ENCODE measurements around the gene SIRT7.

- TF ChIP-seq EP300 (IDR thresholded peaks at IDR 0.05; ENCODE audit: borderline replicate concordance) (no peak), NFIC (IDR thresholded peaks at IDR 0.05) (no peak), RAD21 (IDR thresholded peaks at IDR 0.05; ENCODE audit: low read depth) (no peak), REST (IDR thresholded peaks at IDR 0.05; ENCODE audit: low read depth) (no peak), YY1 (IDR thresholded peaks at IDR 0.05; ENCODE audit: low read depth) (no peak), TCF12 (IDR thresholded peaks at IDR 0.05; ENCODE audit: low read depth) (no peak), EGR1 (IDR thresholded peaks at IDR 0.05) (no peak), CREB1 (IDR thresholded peaks at IDR 0.05; ENCODE audit: low read depth) (no peak)
- TF ChIP-seq, protein P1, sequence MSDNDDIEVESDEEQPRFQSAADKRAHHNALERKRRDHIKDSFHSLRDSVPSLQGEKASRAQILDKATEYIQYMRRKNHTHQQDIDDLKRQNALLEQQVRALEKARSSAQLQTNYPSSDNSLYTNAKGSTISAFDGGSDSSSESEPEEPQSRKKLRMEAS (IDR thresholded peaks at IDR 0.05) = no peak
These were observed 4.1 kb upstream of the SIRT7 start for GRCh38 chr17:81921996-81922565.

All from Ishikawa (cell line).